Gastroesophageal sphincter (tissue), 4 donors: ENCODE measurements around the gene CAPN12. TPM values are rescaled to one million over a fixed set of nuclear protein-coding genes. Genes with fewer than 3 reads are reported as not detected.
"Not testable (repeated sequence)": the region's sequence is repeated elsewhere in the genome, so short reads cannot be mapped to it uniquely, and the experiment has no call there.

Source experiments
- ATAC-seq: fragments of 150-250 bp; one replicate; pipeline ENCODE4 v1.9.1; 2016; ENCODE audit warnings: mild to moderate bottlenecking, moderate library complexity
- H3K27ac ChIP-seq, 4 donors: fragments of 200-600 bp; sonication (generic) in 3 of 4; 1 replicate in 3 of 4; 2 replicates in 1 of 4; pipeline ENCODE4 v1.5.1; 2016 to 2019
- H3K27me3 ChIP-seq: fragments of 200-600 bp; sonication (generic); one replicate; pipeline ENCODE4 v1.5.1; 2019
- H3K36me3 ChIP-seq, 2 donors: fragments of 200-600 bp; sonication (generic); one replicate each; pipeline ENCODE4 v1.5.1; 2019; ENCODE audit warnings: control low read depth in 1 of 2
- H3K4me1 ChIP-seq, 3 donors: fragments of 200-600 bp; sonication (generic); 1 replicate in 2 of 3; 2 replicates in 1 of 3; pipeline ENCODE4 v1.5.1; 2016 to 2019; ENCODE audit warnings: control low read depth in 2 of 3
- H3K4me3 ChIP-seq, 2 donors: fragments of 200-600 bp; sonication (generic); one replicate each; pipeline ENCODE4 v1.5.1; 2019; ENCODE audit warnings: mild to moderate bottlenecking in 1 of 2, moderate library complexity in 1 of 2
- H3K9me3 ChIP-seq, 3 donors: fragments of 200-600 bp; sonication (generic); one replicate each; pipeline ENCODE4 v1.5.1; 2017 to 2019; ENCODE audit warnings: control low read depth in 2 of 3
- CTCF ChIP-seq, 4 experiments: fragments of 200-600 bp in 2 of 4; fragments of 450-650 bp in 2 of 4; sonication (generic) in 1 of 4; IDR thresholded peaks; one replicate each; pipeline ENCODE4 v1.5.1; 2017 to 2019; ENCODE audit warnings: antibody characterized with exemption in 4 of 4, mild to moderate bottlenecking in 2 of 4, moderate library complexity in 2 of 4
- EP300 ChIP-seq: sonication (generic); formaldehyde crosslinking; IDR thresholded peaks from one replicate; pipeline ENCODE4 v1.6.1; 2017; ENCODE audit warnings: antibody characterized with exemption, mild to moderate bottlenecking
- POLR2A ChIP-seq, 2 donors: fragments of 450-650 bp; IDR thresholded peaks; one replicate each; pipeline ENCODE4 v1.6.1; 2017; ENCODE audit warnings: antibody characterized with exemption in 2 of 2, mild to moderate bottlenecking in 2 of 2, moderate library complexity in 1 of 2
- POLR2AphosphoS5 ChIP-seq: sonication (generic); formaldehyde crosslinking; IDR thresholded peaks from one replicate; pipeline ENCODE4 v1.6.1; 2017; ENCODE audit warnings: antibody characterized with exemption
- WGBS, 2 donors: methylation state at CpG; one replicate each; pipeline ENCODE4 v1.1.5; 2018; ENCODE audit warnings: low coverage in 1 of 2; 5-methylcytosine and 5-hydroxymethylcytosine counted together
- total RNA-seq, 4 donors: library from RNA; depleted of rRNA; stranded (reverse); fragments of >200 nt; gene quantifications; one replicate each; pipeline ENCODE4 v1.1.0, GENCODE V29; 2016

Gene CAPN12
- total RNA-seq, 4 donors from 2014 or later, result 0.93 to 2.2 (median 1.1) TPM; not detected in 1

GRCh38 chr19:38763795-38764220 is 19.5 kb upstream of the CAPN12 start:
- 93 to 100% methylated on average over 3 of the region's 3 CpGs for WGBS, 2 donors
- no peaks in the 10 kb centered on the region for H3K27me3 ChIP-seq
- H3K36me3 ChIP-seq, result no peaks in the 10 kb centered on the region
- no peak overlapping the region for H3K4me3 ChIP-seq
- TF ChIP-seq EP300 (no peak), POLR2AphosphoS5 (no peak), CTCF (IDR thresholded peaks at IDR 0.05) (no peak), POLR2A (IDR thresholded peaks at IDR 0.05) (no peak)
- no peaks in the 10 kb centered on the region for H3K9me3 ChIP-seq
- H3K4me1 ChIP-seq, result no peaks in the 10 kb centered on the region
- no peak overlapping the region for H3K27ac ChIP-seq
- no peak for ATAC-seq

- not testable (repeated sequence) for H3K36me3 ChIP-seq, H3K4me1 ChIP-seq, ATAC-seq, H3K4me3 ChIP-seq, H3K9me3 ChIP-seq, H3K27me3 ChIP-seq, H3K27ac ChIP-seq
- 93 to 95% methylated on average over 4 to 5 of the region's 9 CpGs for whole genome bisulfite sequencing, 2 donors
Measured at GRCh38 chr19:38761884-38762389, 17.7 kb upstream of the CAPN12 start.

GRCh38 chr19:38760805-38761517 is 16.7 kb upstream of the CAPN12 start:
- not testable (repeated sequence) for H3K4me1 ChIP-seq

GRCh38 chr19:38759590-38760003 is 15.3 kb upstream of the CAPN12 start:
- Histone ChIP-seq H3K36me3 (no peaks in the 10 kb centered on the region), H3K27me3 (peaks cover 3% of the 10 kb centered on the region), H3K27ac (no peak overlapping the region), H3K4me1 (no peaks in the 10 kb centered on the region), H3K4me3 (no peak overlapping the region), H3K9me3 (no peaks in the 10 kb centered on the region)
- 47 to 65% methylated on average over 7 of the region's 10 CpGs for WGBS, 2 donors
- ATAC-seq, result no peak
- TF ChIP-seq POLR2AphosphoS5, result no peak
- TF ChIP-seq CTCF (IDR thresholded peaks at IDR 0.05), result no peak
- no peak for TF ChIP-seq POLR2A (IDR thresholded peaks at IDR 0.05)
- TF ChIP-seq EP300, result no peak

More at GRCh38 chr19:38760805-38761517, 16.7 kb upstream of the CAPN12 start:
- H3K27me3 ChIP-seq, H3K4me3 ChIP-seq, H3K9me3 ChIP-seq, H3K27ac ChIP-seq, ATAC-seq, H3K36me3 ChIP-seq: not testable (repeated sequence)
- WGBS, 2 donors, result 53 to 86% methylated on average over 4 of the region's 6 CpGs

GRCh38 chr19:38754196-38754595 is 9.9 kb upstream of the CAPN12 start:
- not testable (repeated sequence) for H3K27ac ChIP-seq, H3K9me3 ChIP-seq, H3K27me3 ChIP-seq, H3K4me3 ChIP-seq, H3K36me3 ChIP-seq, ATAC-seq, H3K4me1 ChIP-seq
- WGBS, 2 donors, result no CpG with 5 or more reads among the region's 2 CpGs

GRCh38 chr19:38753783-38754182 is 9.5 kb upstream of the CAPN12 start:
- H3K4me3 ChIP-seq, H3K4me1 ChIP-seq, H3K27ac ChIP-seq, H3K27me3 ChIP-seq, ATAC-seq, H3K9me3 ChIP-seq, H3K36me3 ChIP-seq: not testable (repeated sequence)
- WGBS, 2 donors, result 67 to 74% methylated on average over 1 to 3 of the region's 3 CpGs

- 80% methylated on average over 2 of the region's 7 CpGs; no CpG with 5 or more reads in 1 of the 2 donors for WGBS, 2 donors
Measured at GRCh38 chr19:38745316-38745715, 1.0 kb upstream of the CAPN12 start.

More at GRCh38 chr19:38745316-38745715, 1.0 kb upstream of the CAPN12 start:
- no peaks in the 10 kb centered on the region for H3K4me1 ChIP-seq
- no peak overlapping the region for H3K27ac ChIP-seq
- H3K4me3 ChIP-seq, result no peak overlapping the region
- H3K9me3 ChIP-seq, result no peaks in the 10 kb centered on the region
- no peaks in the 10 kb centered on the region for H3K36me3 ChIP-seq
- no peaks in the 10 kb centered on the region for H3K27me3 ChIP-seq
- ATAC-seq, result no peak
- TF ChIP-seq POLR2A (IDR thresholded peaks at IDR 0.05) (no peak), POLR2AphosphoS5 (no peak)
